PC-9 (cell line): ENCODE results near the gene ATAD3C. TPM values are rescaled to one million over a fixed set of nuclear protein-coding genes. Genes with fewer than 3 reads are reported as not detected.
"Not testable (repeated sequence)": the region's sequence is repeated elsewhere in the genome, so short reads cannot be mapped to it uniquely, and the experiment has no call there.

Source experiments
- BruUV-seq: library from RNA; stranded (reverse); fragments of 400-500 nt; replicated peaks from 2 replicates; lab custom pipeline; 2021; lab: Mats Ljungman, UMichigan
- CTCF ChIA-PET: fragments of 300-600 bp; sonication (Branson Sonifier 250); formaldehyde crosslinking; loops from one replicate; lab custom pipeline; 2022; ENCODE audit warnings: antibody characterized with exemption; lab: Charles Lee
- POLR2A ChIA-PET: fragments of 300-600 bp; sonication (Branson Sonifier 250); formaldehyde crosslinking; loops from one replicate; lab custom pipeline; 2022; ENCODE audit warnings: antibody characterized with exemption; ENCODE audit not compliant: unreplicated experiment; lab: Charles Lee
- DNase-seq, 2 experiments: peaks; one replicate each; pipeline versions ENCODE4 v3.0.0 to v3.0.0-alpha.2; 2015 to 2022; ENCODE audit warnings: mixed read lengths in 1 of 2
- H2AFZ ChIP-seq: fragments of 200-600 bp; sonication (generic); 2 replicates; pipeline ENCODE4 v1.8.1; 2017; ENCODE audit warnings: antibody characterized with exemption
- H3F3A ChIP-seq: fragments of 200-600 bp; sonication (generic); 2 replicates; pipeline ENCODE4 v1.8.1; 2017; ENCODE audit warnings: antibody characterized with exemption, mild to moderate bottlenecking, low read depth; ENCODE audit not compliant: insufficient read depth
- H3K27ac ChIP-seq: fragments of 200-600 bp; sonication (generic); 2 replicates; pipeline ENCODE4 v1.6.1; 2016; ENCODE audit warnings: mixed run types
- H3K27me3 ChIP-seq: fragments of 200-600 bp; sonication (generic); 2 replicates; pipeline ENCODE4 v1.6.1; 2016; ENCODE audit warnings: low read depth, mixed run types; ENCODE audit not compliant: insufficient read depth
- H3K36me3 ChIP-seq: fragments of 200-600 bp; sonication (generic); 2 replicates; pipeline ENCODE4 v1.6.1; 2016; ENCODE audit warnings: low read depth, mixed run types
- H3K4me1 ChIP-seq: fragments of 200-600 bp; sonication (generic); replicated peaks from 2 replicates; pipeline ENCODE4 v1.6.1; 2016; ENCODE audit warnings: mixed run types; ENCODE audit not compliant: insufficient read depth
- H3K4me2 ChIP-seq: fragments of 200-600 bp; sonication (generic); 2 replicates; pipeline ENCODE4 v1.6.1; 2017; ENCODE audit warnings: mixed run types
- H3K4me3 ChIP-seq: fragments of 200-600 bp; sonication (generic); 2 replicates; pipeline ENCODE4 v1.6.1; 2016; ENCODE audit warnings: mixed run types
- H3K79me2 ChIP-seq: fragments of 200-600 bp; sonication (generic); 2 replicates; pipeline ENCODE4 v1.6.1; 2017; ENCODE audit warnings: low read depth, mixed run types
- H3K9me2 ChIP-seq: fragments of 200-600 bp; sonication (generic); 2 replicates; pipeline ENCODE4 v1.8.1; 2017; ENCODE audit warnings: mild to moderate bottlenecking; ENCODE audit not compliant: insufficient read depth
- H3K9me3 ChIP-seq: fragments of 200-600 bp; sonication (generic); 2 replicates; pipeline ENCODE4 v1.8.1; 2016; ENCODE audit warnings: low read depth; ENCODE audit not compliant: insufficient read depth
- H4K20me1 ChIP-seq: fragments of 200-600 bp; sonication (generic); 2 replicates; pipeline ENCODE4 v1.8.1; 2017; ENCODE audit not compliant: insufficient read depth
- CTCF ChIP-seq: fragments of 200-600 bp; sonication (generic); conservative IDR thresholded peaks from 2 replicates; pipeline ENCODE4 v1.6.1; 2017; ENCODE audit warnings: mixed run types, antibody characterized with exemption, mild to moderate bottlenecking, moderate library complexity
- EZH2 ChIP-seq: fragments of 200-600 bp; sonication (generic); IDR thresholded peaks from 2 replicates; pipeline ENCODE4 v1.8.0; 2017; ENCODE audit warnings: antibody characterized with exemption, low read depth
- intact Hi-C: fragments of 100-400 bp; cut with micrococcal nuclease; formaldehyde crosslinking; loops from one replicate; pipeline ENCODE4 v1.10.0; 2022; ENCODE audit not compliant: unreplicated experiment
- total RNA-seq: library from RNA; stranded (reverse); gene quantifications from 2 replicates; pipeline ENCODE4 v1.2.3, GENCODE V29; 2021

The ATAD3C gene
- total RNA-seq, 1 experiment from 2014 or later: 4.0 TPM

- peaks cover 16% of the 10 kb centered on the region for H3F3A ChIP-seq
- H3K4me2 ChIP-seq: no peak overlapping the region
- intact Hi-C loops: no loop called here
- POLR2A ChIA-PET: no interaction called here
- no peak overlapping the region for H3K27ac ChIP-seq
- no peaks in the 10 kb centered on the region for H3K9me2 ChIP-seq
- no peaks in the 10 kb centered on the region for H3K9me3 ChIP-seq
- no peaks in the 10 kb centered on the region for H3K4me1 ChIP-seq
- H2AFZ ChIP-seq: no peak overlapping the region
- no peak overlapping the region for H3K4me3 ChIP-seq
- H4K20me1 ChIP-seq: peaks cover 3% of the 10 kb centered on the region; the same call in 1 of the 2 replicates
- CTCF ChIA-PET: no interaction called here
- H3K79me2 ChIP-seq: no peaks in the 10 kb centered on the region
- no TSS peak for BruUV-seq
- DNase-seq: no peak
- H3K36me3 ChIP-seq: peaks cover 19% of the 10 kb centered on the region
- TF ChIP-seq EZH2 (no peak), CTCF (no peak)
- H3K27me3 ChIP-seq: no peaks in the 10 kb centered on the region
Measured at GRCh38 chr1:1491601-1492000, 42.1 kb downstream of the ATAD3C start.

DNA sequence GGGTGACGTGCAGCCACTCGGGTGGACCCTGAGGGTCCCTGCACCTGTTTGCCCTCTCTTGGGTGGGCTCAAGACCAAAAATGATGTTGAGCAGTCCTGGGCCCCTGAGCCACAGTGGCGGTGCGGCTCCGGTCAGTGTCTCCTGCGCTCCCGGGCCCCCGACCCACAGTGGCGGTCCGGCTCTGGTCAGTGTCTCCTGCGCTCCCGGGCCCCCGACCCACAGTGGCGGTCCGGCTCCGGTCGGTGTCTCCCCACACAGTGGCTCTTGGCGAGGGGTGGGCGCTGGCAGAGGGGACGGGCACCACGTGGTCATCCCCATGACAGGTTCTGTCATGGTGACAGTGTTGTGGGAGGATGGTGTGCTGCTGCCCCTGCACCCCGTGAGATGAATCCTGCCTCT, 44.8 kb downstream of the ATAD3C start:
- DNase-seq, H3K79me2 ChIP-seq, H2AFZ ChIP-seq, H3K4me1 ChIP-seq, H3K27ac ChIP-seq, H3K9me3 ChIP-seq, intact Hi-C loops, H3K4me2 ChIP-seq, BruUV-seq, H3K9me2 ChIP-seq, H4K20me1 ChIP-seq, POLR2A ChIA-PET, H3K4me3 ChIP-seq, CTCF ChIA-PET, H3K27me3 ChIP-seq: not testable (repeated sequence)
- H3K36me3 ChIP-seq: peaks cover 19% of the 10 kb centered on the region
- H3F3A ChIP-seq: peaks cover 16% of the 10 kb centered on the region

DNA sequence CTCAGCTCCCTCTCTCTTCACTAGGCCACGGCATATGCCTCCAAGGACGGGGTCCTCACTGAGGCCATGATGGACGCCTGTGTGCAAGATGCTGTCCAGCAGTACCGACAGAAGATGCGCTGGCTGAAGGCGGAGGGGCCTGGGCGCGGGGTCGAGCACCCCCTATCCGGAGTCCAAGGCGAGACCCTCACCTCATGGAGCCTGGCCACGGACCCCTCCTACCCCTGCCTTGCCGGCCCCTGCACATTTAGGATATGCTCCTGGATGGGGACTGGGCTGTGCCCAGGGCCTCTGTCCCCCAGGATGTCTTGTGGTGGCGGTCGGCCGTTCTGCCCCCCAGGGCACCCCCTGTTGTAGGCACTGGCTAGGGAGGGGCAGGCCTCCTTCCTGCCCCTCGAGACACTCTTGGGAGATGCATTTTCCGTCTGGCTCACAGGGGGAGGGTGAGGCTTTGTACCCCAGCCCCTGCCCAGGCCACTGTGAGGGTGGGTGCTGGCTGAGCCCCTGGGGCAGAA, 46.0 kb downstream of the ATAD3C start:
- H3K27ac ChIP-seq, H4K20me1 ChIP-seq, BruUV-seq, H3K9me2 ChIP-seq, H3K4me2 ChIP-seq, DNase-seq, CTCF ChIA-PET, H3K4me3 ChIP-seq, POLR2A ChIA-PET, H3K4me1 ChIP-seq, H3K79me2 ChIP-seq, H3K27me3 ChIP-seq, H3K9me3 ChIP-seq, intact Hi-C loops, H2AFZ ChIP-seq: not testable (repeated sequence)
- Histone ChIP-seq H3K36me3 (peaks cover 19% of the 10 kb centered on the region), H3F3A (peaks cover 16% of the 10 kb centered on the region)

- not testable (repeated sequence) for BruUV-seq, H4K20me1 ChIP-seq, H3K36me3 ChIP-seq, H3K79me2 ChIP-seq, H2AFZ ChIP-seq, H3K9me2 ChIP-seq, H3K27me3 ChIP-seq, H3K4me3 ChIP-seq, H3K27ac ChIP-seq, H3K9me3 ChIP-seq
- Histone ChIP-seq H3F3A (peaks cover 24% of the 10 kb centered on the region), H3K4me2 (peak overlapping the region; percentile 63), H3K4me1 (peaks cover 11% of the 10 kb centered on the region)
- intact Hi-C loops: loop anchor here (1.0 to 10.0 kb wide), 4 partner anchors 72 to 200 kb away; partner anchors contain the start of genes ACAP3, AURKAIP1 and PUSL1
- TF ChIP-seq CTCF: peak; percentile 77
- CTCF ChIA-PET: interaction anchor here (0.6 to 1.3 kb wide), 2 partner anchors 129 to 134 kb away, joined by 5 to 7 read pairs; no protein-coding TSS in a partner anchor
- peak; percentile 76 to 92 for DNase-seq
- POLR2A ChIA-PET: interaction anchor here (0.5 kb wide), 1 partner anchor 132 kb away, joined by 7 read pairs; no protein-coding TSS in a partner anchor
Measured at GRCh38 chr1:1504777-1505365, 55.4 kb downstream of the ATAD3C start.
